HG02642 (cell line): ENCODE measurements around the gene SPON2.

Experiments used
- ATAC-seq: cut with Tn5 transposase; IDR thresholded peaks from one replicate; pipeline ENCODE4 v1.9.1; 2021; ENCODE audit warnings: mild to moderate bottlenecking; ENCODE audit not compliant: unreplicated experiment, poor library complexity

SPON2 gene

DNA sequence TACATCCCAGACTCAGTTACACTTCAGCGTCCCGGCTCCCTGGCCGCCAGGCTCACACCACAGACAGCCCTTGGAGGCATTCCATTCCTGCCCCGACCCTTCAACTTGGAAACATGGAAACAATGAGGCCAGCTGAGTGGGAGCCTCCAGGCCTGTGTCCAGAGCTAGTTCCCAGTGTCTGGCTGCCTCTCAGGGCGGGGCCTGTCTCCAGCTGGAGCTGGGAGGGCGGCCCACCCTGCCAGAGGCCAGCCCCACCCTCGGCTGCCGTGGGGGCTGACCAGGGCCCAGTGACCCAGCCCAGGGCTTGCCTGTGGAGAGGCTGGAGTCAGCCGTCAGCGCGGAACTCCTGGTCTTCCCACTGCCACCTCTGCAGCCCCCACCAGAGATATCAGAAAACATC, 37.4 kb upstream of the SPON2 start:
- ATAC-seq: no peak

DNA sequence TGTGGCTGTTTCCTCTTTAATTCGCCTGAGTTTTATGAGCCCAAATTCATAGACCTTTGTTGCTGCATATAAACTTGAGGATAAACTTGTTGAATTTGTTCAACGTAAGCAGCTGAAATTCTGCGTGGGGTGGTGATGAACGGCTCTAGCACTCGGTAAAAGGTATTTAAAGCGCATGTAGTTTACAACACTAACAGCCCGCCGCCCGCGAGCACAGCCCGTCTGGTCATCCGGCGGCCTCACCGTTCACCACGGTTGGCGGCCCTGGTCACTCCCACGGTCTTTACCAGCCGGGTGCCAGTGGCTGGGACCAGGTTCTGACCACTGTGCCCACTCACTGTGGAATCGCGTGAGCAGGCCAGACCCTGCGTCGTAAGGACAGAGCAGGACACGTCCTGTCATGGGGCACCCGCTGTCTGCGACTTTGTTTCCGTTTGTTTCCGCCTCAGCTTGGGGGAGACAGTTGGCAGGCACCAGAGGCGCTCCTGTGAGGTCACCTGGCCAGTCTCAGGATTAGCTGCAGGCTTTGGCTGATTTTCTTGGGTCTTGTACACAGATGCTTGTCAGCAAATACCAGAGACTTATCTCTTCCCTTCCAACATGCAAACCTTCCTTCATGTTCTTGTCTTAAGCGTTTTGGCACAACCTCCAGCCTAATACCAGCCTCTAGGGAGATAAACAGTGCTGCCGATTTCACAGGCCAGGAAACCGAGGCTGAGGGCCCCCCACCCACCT, 36.8 kb upstream of the SPON2 start:
- ATAC-seq: no peak

GRCh38 chr4:1208266-1208961, 36.0 kb upstream of the SPON2 start:
- ATAC-seq: no peak

GRCh38 chr4:1207603-1208265, 35.4 kb upstream of the SPON2 start:
- ATAC-seq: no peak

GRCh38 chr4:1207157-1207470, 34.7 kb upstream of the SPON2 start:
- ATAC-seq: no peak

- ATAC-seq: no peak
These were observed 34.1 kb upstream of the SPON2 start for GRCh38 chr4:1206299-1207156.

- ATAC-seq: no peak
These were observed 33.4 kb upstream of the SPON2 start for GRCh38 chr4:1205586-1206298.

DNA sequence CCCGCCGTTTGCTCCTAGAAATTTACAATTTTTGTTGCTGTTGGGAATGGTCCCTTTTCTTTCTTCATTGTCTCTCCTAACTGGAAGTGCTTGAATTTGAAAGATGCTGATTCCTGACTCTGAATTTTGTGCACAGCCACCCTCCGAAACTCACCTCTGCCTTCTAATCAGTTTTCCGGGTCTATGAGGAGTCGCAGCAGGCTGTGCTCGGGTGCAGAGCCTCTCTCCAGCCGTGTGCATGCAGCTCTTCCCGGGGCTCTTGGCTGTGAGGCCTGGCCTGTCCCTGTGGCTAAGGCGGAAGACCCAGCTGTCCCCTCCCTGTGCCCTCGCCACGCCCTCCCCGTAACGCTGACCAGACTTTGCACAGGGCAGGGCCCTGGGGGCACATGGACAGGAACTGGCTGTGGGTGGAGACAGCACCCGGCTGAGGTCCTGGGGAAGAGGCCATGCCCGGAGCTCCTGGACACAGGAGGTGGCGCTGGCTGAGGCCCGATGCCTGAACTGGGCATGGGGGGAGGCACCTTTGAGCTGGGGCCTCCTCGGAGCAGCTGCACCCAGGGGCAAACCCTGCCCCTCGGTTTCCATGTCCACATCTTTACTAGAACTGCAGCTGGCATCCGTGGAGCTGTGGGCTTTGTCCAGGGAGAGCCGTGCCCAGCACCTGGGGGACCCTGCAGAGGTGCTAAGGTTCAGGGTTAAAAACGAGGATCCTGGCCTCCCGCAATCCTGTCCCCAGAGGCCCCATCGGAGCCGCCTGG, 32.6 kb upstream of the SPON2 start:
- no peak for ATAC-seq

DNA sequence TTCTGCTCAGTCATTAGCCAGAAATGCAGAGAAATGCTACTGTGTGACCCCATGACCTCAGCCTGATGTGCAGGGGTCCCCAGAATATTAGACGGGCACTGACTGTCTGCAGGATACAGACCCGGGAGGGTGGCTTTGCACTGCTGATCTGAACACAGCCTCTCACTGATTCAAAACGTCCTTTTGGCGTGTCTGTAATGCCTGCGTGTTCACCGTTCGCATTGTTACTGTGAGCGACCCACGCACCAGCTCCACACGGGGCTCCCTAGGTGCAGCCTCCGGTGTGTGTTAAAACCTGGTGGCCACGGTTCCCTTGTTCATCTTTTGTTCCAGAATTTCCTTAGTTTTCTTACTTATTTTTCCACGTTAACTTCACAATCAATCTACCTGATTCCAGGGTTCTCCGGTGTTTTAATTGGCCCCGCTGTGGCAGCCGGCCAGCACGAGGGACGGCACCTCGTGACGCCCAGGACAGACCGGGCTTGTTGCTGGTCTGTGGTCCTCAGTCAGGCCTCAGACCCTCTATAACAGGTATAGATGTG, 32.0 kb upstream of the SPON2 start:
- no peak for ATAC-seq

GRCh38 chr4:1203026-1203616, 30.7 kb upstream of the SPON2 start:
- ATAC-seq: no peak

- ATAC-seq: no peak
These were observed 30.2 kb upstream of the SPON2 start for GRCh38 chr4:1202526-1203011.

- ATAC-seq: peak; percentile 33
These were observed 29.6 kb upstream of the SPON2 start for GRCh38 chr4:1201851-1202525.

- peak; percentile 12 for ATAC-seq
These were observed 28.1 kb upstream of the SPON2 start for GRCh38 chr4:1200425-1201035.

- no peak for ATAC-seq
These were observed 27.4 kb upstream of the SPON2 start for GRCh38 chr4:1199556-1200331.

- ATAC-seq: no peak
These were observed 25.9 kb upstream of the SPON2 start for GRCh38 chr4:1198098-1198844.
